Osteoblast (primary cell): ENCODE results near the gene PRKCB. TPM values are rescaled to one million over a fixed set of nuclear protein-coding genes. Genes with fewer than 3 reads are reported as not detected.

ENCODE experiments used
- DNase-seq: peaks from one replicate; pipeline ENCODE4 v3.0.0; 2011; ENCODE audit warnings: low spot score, mixed read lengths; ENCODE audit not compliant: insufficient read length; ENCODE audit errors: missing footprints
- H2AFZ ChIP-seq: 2 replicates; pipeline ENCODE4 v1.6.0; 2011; ENCODE audit warnings: mild to moderate bottlenecking, low read length
- H3K27ac ChIP-seq: 2 replicates; pipeline ENCODE4 v1.5.1; 2011; ENCODE audit warnings: mild to moderate bottlenecking, low read depth, low read length, moderate library complexity
- H3K27me3 ChIP-seq: 2 replicates; pipeline ENCODE4 v1.6.0; 2012; ENCODE audit warnings: mild to moderate bottlenecking, control low read depth, inconsistent platforms, low read length, moderate library complexity; ENCODE audit not compliant: insufficient read depth
- H3K36me3 ChIP-seq: 2 replicates; pipeline ENCODE4 v1.5.1; 2011; ENCODE audit warnings: mild to moderate bottlenecking, low read length, control low read depth, moderate library complexity; ENCODE audit not compliant: insufficient read depth
- H3K4me1 ChIP-seq: 2 replicates; pipeline ENCODE4 v1.5.1; 2011; ENCODE audit warnings: mild to moderate bottlenecking, low read length, control low read depth, moderate library complexity; ENCODE audit not compliant: insufficient read depth
- H3K4me2 ChIP-seq: 2 replicates; pipeline ENCODE4 v1.6.0; 2011; ENCODE audit warnings: mild to moderate bottlenecking, low read length; ENCODE audit not compliant: insufficient read depth
- H3K4me3 ChIP-seq: fragments of 200-600 bp; sonication (generic); 3 replicates; pipeline ENCODE4 v1.5.1; 2012; ENCODE audit warnings: mild to moderate bottlenecking, low read length, inconsistent platforms; ENCODE audit not compliant: insufficient read depth
- H3K79me2 ChIP-seq: 2 replicates; pipeline ENCODE4 v1.6.0; 2012; ENCODE audit warnings: mild to moderate bottlenecking, low read length, control low read depth, inconsistent platforms; ENCODE audit not compliant: insufficient read depth
- H3K9me3 ChIP-seq: 2 replicates; pipeline ENCODE4 v1.5.1; 2011; ENCODE audit warnings: low read depth, low read length, control low read depth
- H4K20me1 ChIP-seq: 2 replicates; pipeline ENCODE4 v1.6.0; 2012; ENCODE audit warnings: mild to moderate bottlenecking, low read length, control low read depth; ENCODE audit not compliant: insufficient read depth
- total RNA-seq: library from RNA; depleted of rRNA; stranded (reverse); fragments of >200 nt; gene quantifications from 2 replicates; pipeline ENCODE4 v1.2.3, GENCODE V29; 2012
- TF ChIP-seq, protein P1 (sequence below): IDR thresholded peaks from 2 replicates; pipeline ENCODE4 v1.5.1; 2011; ENCODE audit warnings: mild to moderate bottlenecking, low read depth, low read length, moderate library complexity; ENCODE audit errors: extremely low read depth

Gene PRKCB
- total RNA-seq, 1 donor = under 0.01 TPM

DNA sequence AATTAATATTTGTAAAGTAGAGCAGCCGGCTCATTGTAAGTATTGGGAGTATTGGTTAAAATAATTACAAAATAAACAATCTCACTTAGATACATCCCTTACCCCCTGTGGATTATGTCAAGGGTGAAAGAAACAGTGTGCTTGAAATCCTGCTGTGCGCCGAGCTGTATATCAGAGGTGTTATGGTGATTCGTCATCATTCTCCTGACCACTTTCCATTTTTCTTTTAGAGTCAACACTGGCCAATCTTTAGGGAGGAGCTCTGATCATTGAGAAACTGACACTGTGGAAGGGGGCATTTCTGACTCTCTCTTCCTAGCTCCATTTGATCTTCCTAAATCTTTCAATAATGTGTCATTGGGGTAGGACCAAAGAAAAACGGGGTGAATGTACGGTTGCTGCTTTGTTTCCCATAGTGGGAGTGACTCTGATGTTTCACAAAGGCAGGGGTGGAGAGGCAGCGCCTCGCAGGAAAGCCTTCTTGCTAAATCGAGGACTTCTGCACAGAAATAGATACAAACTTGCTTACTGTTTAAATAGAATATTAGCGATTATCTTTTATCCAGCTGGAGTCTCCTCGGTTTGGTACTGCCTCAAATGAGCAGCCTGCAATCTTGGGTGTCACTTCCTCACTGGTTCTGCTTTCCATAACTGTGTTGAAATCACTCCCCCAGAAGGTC lies 123.4 kb downstream of the PRKCB start:
- H3K4me2 ChIP-seq = no peak overlapping the region
- H3K9me3 ChIP-seq = no peaks in the 10 kb centered on the region
- H3K27me3 ChIP-seq = no peaks in the 10 kb centered on the region
- DNase-seq = no peak
- H3K4me1 ChIP-seq = no peaks in the 10 kb centered on the region
- no peak overlapping the region for H3K4me3 ChIP-seq
- no peak overlapping the region for H3K27ac ChIP-seq
- no peaks in the 10 kb centered on the region for H3K36me3 ChIP-seq
- H3K79me2 ChIP-seq = no peaks in the 10 kb centered on the region
- no peak overlapping the region for H2AFZ ChIP-seq
- TF ChIP-seq, protein P1, sequence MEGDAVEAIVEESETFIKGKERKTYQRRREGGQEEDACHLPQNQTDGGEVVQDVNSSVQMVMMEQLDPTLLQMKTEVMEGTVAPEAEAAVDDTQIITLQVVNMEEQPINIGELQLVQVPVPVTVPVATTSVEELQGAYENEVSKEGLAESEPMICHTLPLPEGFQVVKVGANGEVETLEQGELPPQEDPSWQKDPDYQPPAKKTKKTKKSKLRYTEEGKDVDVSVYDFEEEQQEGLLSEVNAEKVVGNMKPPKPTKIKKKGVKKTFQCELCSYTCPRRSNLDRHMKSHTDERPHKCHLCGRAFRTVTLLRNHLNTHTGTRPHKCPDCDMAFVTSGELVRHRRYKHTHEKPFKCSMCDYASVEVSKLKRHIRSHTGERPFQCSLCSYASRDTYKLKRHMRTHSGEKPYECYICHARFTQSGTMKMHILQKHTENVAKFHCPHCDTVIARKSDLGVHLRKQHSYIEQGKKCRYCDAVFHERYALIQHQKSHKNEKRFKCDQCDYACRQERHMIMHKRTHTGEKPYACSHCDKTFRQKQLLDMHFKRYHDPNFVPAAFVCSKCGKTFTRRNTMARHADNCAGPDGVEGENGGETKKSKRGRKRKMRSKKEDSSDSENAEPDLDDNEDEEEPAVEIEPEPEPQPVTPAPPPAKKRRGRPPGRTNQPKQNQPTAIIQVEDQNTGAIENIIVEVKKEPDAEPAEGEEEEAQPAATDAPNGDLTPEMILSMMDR = no peak
- H4K20me1 ChIP-seq = no peaks in the 10 kb centered on the region

DNA sequence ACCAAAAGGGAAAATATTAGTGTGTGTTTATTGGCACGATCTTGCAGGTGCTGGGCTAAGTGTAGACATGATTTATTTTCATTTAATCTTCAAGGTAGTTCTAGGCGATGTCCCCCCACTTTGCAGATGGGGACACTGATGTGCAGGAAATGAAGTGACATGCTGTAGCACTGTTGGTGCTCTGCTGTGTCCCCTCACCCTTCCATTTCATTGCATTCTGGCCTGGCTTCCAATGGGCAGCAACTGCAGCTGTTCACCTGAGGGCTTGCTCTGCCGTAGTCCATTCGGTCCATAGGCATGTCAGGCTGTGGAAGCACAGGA lies 123.9 kb downstream of the PRKCB start:
- H4K20me1 ChIP-seq = no peaks in the 10 kb centered on the region
- no peak overlapping the region for H3K4me3 ChIP-seq
- peak; percentile 0 for DNase-seq
- H3K36me3 ChIP-seq = no peaks in the 10 kb centered on the region
- H3K79me2 ChIP-seq = no peaks in the 10 kb centered on the region
- H3K27ac ChIP-seq = no peak overlapping the region
- TF ChIP-seq, protein P1 = no peak
- H2AFZ ChIP-seq = no peak overlapping the region
- H3K9me3 ChIP-seq = no peaks in the 10 kb centered on the region
- no peaks in the 10 kb centered on the region for H3K27me3 ChIP-seq
- no peak overlapping the region for H3K4me2 ChIP-seq
- H3K4me1 ChIP-seq = no peaks in the 10 kb centered on the region

DNA sequence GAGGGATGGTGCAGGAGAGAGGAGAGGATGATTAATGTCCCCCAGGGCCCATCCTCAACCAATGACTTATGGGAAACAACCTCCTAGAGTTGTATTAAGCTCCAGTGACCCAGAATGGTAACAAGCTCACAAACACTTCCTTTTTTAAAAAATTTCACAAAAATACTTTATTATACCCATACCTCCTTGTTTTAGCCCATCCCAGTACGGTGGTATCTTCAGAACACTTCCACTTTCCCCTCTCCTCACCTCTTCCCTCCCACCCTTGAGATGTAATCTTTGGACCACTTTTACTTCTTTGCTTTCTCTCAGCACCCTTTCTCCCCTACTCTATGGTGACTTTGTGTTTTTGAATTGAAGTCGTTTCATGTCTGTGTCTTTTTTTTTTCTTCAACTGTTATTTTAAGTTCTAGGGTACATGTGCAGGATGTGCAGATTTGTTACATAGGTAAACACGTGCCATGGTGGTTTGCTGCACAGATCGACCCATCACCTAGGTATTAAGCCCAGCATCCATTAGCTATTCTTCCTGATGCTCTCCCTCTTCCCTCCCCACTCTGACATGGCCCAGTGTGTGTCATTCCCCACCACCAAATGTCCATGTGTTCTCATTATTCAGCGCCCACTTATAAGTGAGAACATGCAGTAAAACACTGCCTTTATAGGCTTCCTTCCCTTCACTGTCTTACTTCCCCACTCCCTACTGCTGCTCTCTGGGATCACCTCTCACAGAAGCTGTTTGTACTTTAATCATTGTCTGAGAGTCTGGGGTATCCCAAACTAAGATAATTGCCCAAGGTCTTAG lies 124.5 kb downstream of the PRKCB start:
- no peaks in the 10 kb centered on the region for H4K20me1 ChIP-seq
- H3K4me3 ChIP-seq = no peak overlapping the region
- no peaks in the 10 kb centered on the region for H3K4me1 ChIP-seq
- no peaks in the 10 kb centered on the region for H3K27me3 ChIP-seq
- no peak overlapping the region for H2AFZ ChIP-seq
- no peaks in the 10 kb centered on the region for H3K79me2 ChIP-seq
- no peak overlapping the region for H3K4me2 ChIP-seq
- H3K27ac ChIP-seq = no peak overlapping the region
- peak; percentile 4 for DNase-seq
- H3K36me3 ChIP-seq = no peaks in the 10 kb centered on the region
- H3K9me3 ChIP-seq = no peaks in the 10 kb centered on the region
- TF ChIP-seq, protein P1 = no peak

DNA sequence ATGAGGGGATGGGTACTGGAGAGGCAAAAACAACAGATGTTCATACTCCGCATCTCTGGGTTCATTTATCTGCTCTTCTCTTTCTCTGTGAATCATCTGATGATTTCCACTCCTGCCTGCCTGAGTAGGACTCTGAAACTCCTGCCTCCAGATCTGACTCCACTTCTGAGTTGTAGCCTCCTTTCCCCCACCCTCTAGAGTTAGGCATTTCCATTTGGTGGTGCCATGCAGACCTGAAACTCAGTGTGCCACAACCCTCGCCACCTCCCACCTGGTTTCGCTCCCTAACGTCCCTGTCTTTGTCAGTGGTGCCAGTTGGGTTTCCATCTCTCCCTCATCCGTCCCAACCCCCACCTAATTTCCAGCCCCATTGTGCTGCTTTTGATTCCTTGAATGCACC lies 126.2 kb downstream of the PRKCB start:
- Histone ChIP-seq H3K36me3 (no peaks in the 10 kb centered on the region), H2AFZ (no peak overlapping the region), H3K4me2 (no peak overlapping the region), H3K27ac (no peak overlapping the region), H3K4me1 (no peaks in the 10 kb centered on the region), H3K9me3 (no peaks in the 10 kb centered on the region), H4K20me1 (no peaks in the 10 kb centered on the region), H3K27me3 (no peaks in the 10 kb centered on the region), H3K79me2 (no peaks in the 10 kb centered on the region), H3K4me3 (no peak overlapping the region)
- DNase-seq = no peak
- TF ChIP-seq, protein P1 = no peak
